OCI-LY3 (cell line): ENCODE data around the gene ATXN1L.
"Not testable (repeated sequence)": the region's sequence is repeated elsewhere in the genome, so short reads cannot be mapped to it uniquely, and the experiment has no call there.

Experiments used
- H2AFZ ChIP-seq: fragments of 200-600, 300-600 bp; shearing (Covaris generic); 2 replicates; pipeline ENCODE4 v1.6.0; 2014; ENCODE audit warnings: antibody characterized with exemption, low read depth, low read length
- H3K27ac ChIP-seq: fragments of 200-600, 300-600 bp; sonication (generic); 2 replicates; pipeline ENCODE4 v1.5.1; 2014; ENCODE audit warnings: mild to moderate bottlenecking, low read length, moderate library complexity, mixed read lengths
- H3K27me3 ChIP-seq: fragments of 200-600, 300-600 bp; sonication (generic); 2 replicates; pipeline ENCODE4 v1.6.1; 2014; ENCODE audit warnings: low read depth, low read length, mixed read lengths
- H3K36me3 ChIP-seq: fragments of 200-600, 300-600 bp; sonication (generic); replicated peaks from 2 replicates; pipeline ENCODE3; 2014; ENCODE audit warnings: low read depth, low read length, mixed read lengths
- H3K4me1 ChIP-seq: fragments of 300-600, 200-600 bp; sonication (generic); 2 replicates; pipeline ENCODE4 v1.6.1; 2014; ENCODE audit warnings: low read length, mixed read lengths
- H3K4me2 ChIP-seq: fragments of 200-600, 300-600 bp; sonication (generic); 2 replicates; pipeline ENCODE4 v1.6.1; 2014; ENCODE audit warnings: low read length, mixed read lengths
- H3K4me3 ChIP-seq: fragments of 300-600, 200-600 bp; sonication (generic); 2 replicates; pipeline ENCODE4 v1.5.1; 2014; ENCODE audit warnings: antibody characterized with exemption, mild to moderate bottlenecking, low read length, moderate library complexity
- H3K79me2 ChIP-seq: fragments of 300-600, 200-600 bp; shearing (Covaris generic); 2 replicates; pipeline ENCODE4 v1.6.1; 2014; ENCODE audit warnings: mild to moderate bottlenecking, low read length, mixed read lengths
- H3K9ac ChIP-seq: fragments of 300-600, 200-600 bp; shearing (Covaris generic); 2 replicates; pipeline ENCODE4 v1.6.0; 2014; ENCODE audit warnings: mild to moderate bottlenecking, low read length, moderate library complexity
- H3K9me3 ChIP-seq: fragments of 200-600, 300-600 bp; shearing (Covaris generic); 2 replicates; pipeline ENCODE4 v1.6.1; 2014; ENCODE audit warnings: low read length, mixed read lengths; ENCODE audit not compliant: insufficient read depth
- H4K20me1 ChIP-seq: fragments of 200-600, 300-600 bp; sonication (generic); 2 replicates; pipeline ENCODE4 v1.6.1; 2016; ENCODE audit warnings: low read length, mixed read lengths; ENCODE audit not compliant: insufficient read depth
- EZH2phosphoT487 ChIP-seq: fragments of 200-600 bp; shearing (Covaris generic); IDR thresholded peaks from 2 replicates; pipeline ENCODE4 v1.6.1; 2018; ENCODE audit warnings: antibody characterized with exemption, mixed run types, low read depth
- TF ChIP-seq, protein P1 (sequence below): fragments of 200-600, 300-600 bp; sonication (generic); IDR thresholded peaks from 2 replicates; pipeline ENCODE4 v1.5.1; 2014; ENCODE audit warnings: antibody characterized with exemption, low read length, low read depth

The ATXN1L gene

DNA sequence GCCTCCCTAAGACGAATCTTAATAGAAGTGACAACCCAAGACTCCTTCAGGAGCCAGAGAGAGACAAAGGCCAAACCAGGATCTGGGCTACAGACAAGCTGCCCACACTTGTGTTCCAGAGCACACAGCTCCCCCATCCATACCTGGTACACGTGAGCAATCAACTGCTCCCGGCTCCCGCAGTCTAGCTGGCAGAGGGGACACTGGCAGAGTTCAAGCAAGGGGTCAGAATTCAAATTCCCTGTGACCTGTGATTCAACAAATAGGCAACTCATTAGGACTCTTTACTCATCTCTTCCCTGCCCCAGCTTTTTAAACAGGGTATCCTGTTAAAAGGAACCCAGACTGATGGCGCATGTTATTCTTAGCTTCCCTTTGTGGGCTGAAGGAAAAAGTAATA lies 18.2 kb downstream of the ATXN1L start:
- Histone ChIP-seq H3K9ac (no peak overlapping the region), H4K20me1 (peaks cover 16% of the 10 kb centered on the region; the same call in 1 of the 2 replicates), H2AFZ (no peak overlapping the region), H3K36me3 (peaks cover 60% of the 10 kb centered on the region), H3K4me1 (no peaks in the 10 kb centered on the region), H3K27ac (no peak overlapping the region), H3K9me3 (no peaks in the 10 kb centered on the region), H3K4me3 (no peak overlapping the region), H3K4me2 (no peak overlapping the region), H3K79me2 (no peaks in the 10 kb centered on the region), H3K27me3 (no peaks in the 10 kb centered on the region)
- TF ChIP-seq, protein P1, sequence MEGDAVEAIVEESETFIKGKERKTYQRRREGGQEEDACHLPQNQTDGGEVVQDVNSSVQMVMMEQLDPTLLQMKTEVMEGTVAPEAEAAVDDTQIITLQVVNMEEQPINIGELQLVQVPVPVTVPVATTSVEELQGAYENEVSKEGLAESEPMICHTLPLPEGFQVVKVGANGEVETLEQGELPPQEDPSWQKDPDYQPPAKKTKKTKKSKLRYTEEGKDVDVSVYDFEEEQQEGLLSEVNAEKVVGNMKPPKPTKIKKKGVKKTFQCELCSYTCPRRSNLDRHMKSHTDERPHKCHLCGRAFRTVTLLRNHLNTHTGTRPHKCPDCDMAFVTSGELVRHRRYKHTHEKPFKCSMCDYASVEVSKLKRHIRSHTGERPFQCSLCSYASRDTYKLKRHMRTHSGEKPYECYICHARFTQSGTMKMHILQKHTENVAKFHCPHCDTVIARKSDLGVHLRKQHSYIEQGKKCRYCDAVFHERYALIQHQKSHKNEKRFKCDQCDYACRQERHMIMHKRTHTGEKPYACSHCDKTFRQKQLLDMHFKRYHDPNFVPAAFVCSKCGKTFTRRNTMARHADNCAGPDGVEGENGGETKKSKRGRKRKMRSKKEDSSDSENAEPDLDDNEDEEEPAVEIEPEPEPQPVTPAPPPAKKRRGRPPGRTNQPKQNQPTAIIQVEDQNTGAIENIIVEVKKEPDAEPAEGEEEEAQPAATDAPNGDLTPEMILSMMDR = no peak
- TF ChIP-seq EZH2phosphoT487 = no peak

- Histone ChIP-seq H3K9ac (no peak overlapping the region), H2AFZ (no peak overlapping the region), H3K36me3 (peaks cover 58% of the 10 kb centered on the region)
Observed at GRCh38 chr16:71865173-71865863, 19.5 kb downstream of the ATXN1L start.

DNA sequence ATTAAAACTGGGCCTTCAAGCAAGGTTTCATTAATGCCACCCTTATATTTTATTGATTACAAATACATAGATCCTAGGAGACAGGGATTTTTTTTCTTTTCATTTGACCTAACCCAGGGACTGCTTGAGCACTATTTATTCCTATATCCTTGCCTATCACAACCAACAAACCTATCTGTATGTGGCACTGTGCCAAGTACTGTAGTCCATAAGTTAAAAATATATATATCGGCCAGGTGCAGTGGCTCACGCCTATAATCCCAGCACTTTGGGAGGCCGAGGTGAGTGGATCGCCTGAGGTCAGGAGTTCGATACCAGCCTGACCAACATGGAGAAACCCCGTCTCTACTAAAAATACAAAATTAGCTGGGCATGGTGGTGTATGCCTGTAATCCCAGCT lies 21.4 kb downstream of the ATXN1L start:
- not testable (repeated sequence) for H2AFZ ChIP-seq, H3K4me2 ChIP-seq, H3K27ac ChIP-seq, H3K27me3 ChIP-seq, H3K9ac ChIP-seq, H3K79me2 ChIP-seq, H3K9me3 ChIP-seq, H3K4me3 ChIP-seq
- peaks cover 19% of the 10 kb centered on the region for H3K4me1 ChIP-seq
- H4K20me1 ChIP-seq = peaks cover 18% of the 10 kb centered on the region
- H3K36me3 ChIP-seq = peaks cover 47% of the 10 kb centered on the region

More at GRCh38 chr16:71865173-71865863, 19.5 kb downstream of the ATXN1L start:
- Histone ChIP-seq H3K27ac (no peak overlapping the region), H4K20me1 (peaks cover 16% of the 10 kb centered on the region), H3K79me2 (no peaks in the 10 kb centered on the region), H3K4me2 (no peak overlapping the region), H3K4me3 (no peak overlapping the region), H3K4me1 (peaks cover 5% of the 10 kb centered on the region), H3K9me3 (no peaks in the 10 kb centered on the region), H3K27me3 (no peaks in the 10 kb centered on the region)
- TF ChIP-seq, protein P1 = no peak
- no peak for TF ChIP-seq EZH2phosphoT487

DNA sequence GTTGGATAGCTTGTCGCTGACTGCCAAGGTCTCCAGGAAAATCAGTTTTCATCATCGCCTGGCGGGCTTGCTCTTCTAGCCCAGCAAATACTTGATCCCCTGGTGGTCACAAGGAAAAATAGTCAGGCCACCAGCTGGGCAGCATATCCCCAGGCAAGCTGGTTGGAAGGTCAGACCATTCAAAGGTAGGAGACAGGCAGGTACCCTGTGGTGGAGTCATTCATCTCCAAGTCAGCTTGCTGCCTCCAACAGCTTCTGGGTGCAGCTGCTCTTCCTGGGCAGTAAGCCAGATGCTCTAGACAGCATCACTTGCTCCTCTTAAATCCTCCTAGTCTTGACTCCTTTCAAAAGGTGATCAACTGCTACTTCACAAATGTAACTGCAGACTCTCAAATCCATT lies 22.2 kb downstream of the ATXN1L start:
- Histone ChIP-seq H3K4me2 (no peak overlapping the region), H4K20me1 (peaks cover 18% of the 10 kb centered on the region), H3K4me1 (peaks cover 19% of the 10 kb centered on the region), H3K36me3 (peaks cover 42% of the 10 kb centered on the region), H2AFZ (no peak overlapping the region), H3K27me3 (no peaks in the 10 kb centered on the region), H3K9ac (no peak overlapping the region), H3K27ac (no peak overlapping the region), H3K79me2 (no peaks in the 10 kb centered on the region), H3K9me3 (no peaks in the 10 kb centered on the region), H3K4me3 (no peak overlapping the region)
- TF ChIP-seq EZH2phosphoT487 = no peak
- TF ChIP-seq, protein P1 = no peak
